SW480 (cell line): ENCODE measurements around the gene ADAMTS10.
A peak's percentile ranks its signal among the peaks of the same experiment; 100 is the strongest.
"Not testable (repeated sequence)": the region's sequence is repeated elsewhere in the genome, so short reads cannot be mapped to it uniquely, and the experiment has no call there.

Experiments used
- DNase-seq: peaks from one replicate; pipeline ENCODE4 v3.0.0-alpha.2; 2016; ENCODE audit warnings: low spot score

Gene ADAMTS10

DNA sequence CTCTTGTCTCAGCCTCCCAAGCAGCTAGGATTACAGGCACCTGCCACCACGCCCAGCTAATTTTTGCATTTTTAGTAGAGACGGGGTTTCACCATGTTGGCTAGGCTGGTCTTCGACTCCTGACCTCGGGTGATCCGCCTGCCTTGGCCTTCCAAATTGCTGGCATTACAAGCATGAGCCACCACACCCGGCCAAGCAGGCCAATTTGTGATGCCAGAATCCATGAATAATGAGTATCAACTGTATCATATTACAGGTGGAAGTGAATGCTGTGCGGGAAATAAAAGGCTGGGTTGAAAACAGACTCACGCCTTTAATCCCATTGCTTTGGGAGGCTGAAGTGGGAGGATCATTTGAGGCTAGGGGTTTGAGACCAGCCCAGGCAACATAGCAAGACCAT lies 16.3 kb upstream of the ADAMTS10 start:
- no peak for DNase-seq

GRCh38 chr19:8622886-8623285 lies 12.4 kb upstream of the ADAMTS10 start:
- DNase-seq, result not testable (repeated sequence)

GRCh38 chr19:8618751-8619150 lies 8.2 kb upstream of the ADAMTS10 start:
- no peak for DNase-seq

DNA sequence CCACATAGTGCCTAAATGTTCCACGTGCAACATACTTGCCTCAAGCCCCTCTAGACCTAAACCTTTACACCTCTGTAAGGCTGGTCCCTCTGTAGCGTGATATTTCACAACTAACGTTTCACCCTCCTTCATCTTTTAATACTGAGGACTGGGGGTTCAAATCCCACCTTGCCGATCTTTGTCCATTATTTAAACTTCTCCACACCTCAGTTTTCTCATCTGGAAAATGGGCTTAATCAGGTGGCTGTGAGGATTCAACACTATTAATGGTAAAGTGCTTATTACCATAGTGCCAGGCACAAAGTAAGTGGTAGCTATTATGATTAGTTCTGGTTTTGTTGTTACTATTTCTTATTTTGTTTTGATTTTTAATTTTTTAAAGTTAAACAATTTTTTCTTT lies 7.5 kb upstream of the ADAMTS10 start:
- no peak for DNase-seq

- not testable (repeated sequence) for DNase-seq
Observed at GRCh38 chr19:8617325-8617724, 6.8 kb upstream of the ADAMTS10 start.

DNA sequence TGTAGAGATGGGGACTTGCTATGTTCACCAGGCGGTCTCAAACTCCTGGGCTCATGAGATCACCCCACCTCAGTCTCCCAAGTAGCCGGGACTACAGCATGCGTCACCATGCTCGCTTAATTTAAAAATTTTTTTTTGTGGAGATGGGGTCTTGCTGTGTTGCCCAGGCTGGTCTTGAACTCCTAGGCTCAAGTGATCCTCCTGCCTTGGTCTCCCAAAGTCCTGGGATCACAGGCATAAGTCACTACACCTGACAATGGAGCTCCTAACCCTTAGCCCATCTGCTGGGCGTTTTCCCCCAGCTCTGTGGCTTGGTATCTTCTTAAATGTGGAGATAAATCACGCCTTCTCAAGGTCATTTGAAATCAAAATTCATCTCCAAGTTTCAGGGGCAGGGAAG lies 6.3 kb upstream of the ADAMTS10 start:
- DNase-seq, result no peak

- DNase-seq, result peak; percentile 26
Observed at GRCh38 chr19:8615813-8616596, 5.5 kb upstream of the ADAMTS10 start.

DNA sequence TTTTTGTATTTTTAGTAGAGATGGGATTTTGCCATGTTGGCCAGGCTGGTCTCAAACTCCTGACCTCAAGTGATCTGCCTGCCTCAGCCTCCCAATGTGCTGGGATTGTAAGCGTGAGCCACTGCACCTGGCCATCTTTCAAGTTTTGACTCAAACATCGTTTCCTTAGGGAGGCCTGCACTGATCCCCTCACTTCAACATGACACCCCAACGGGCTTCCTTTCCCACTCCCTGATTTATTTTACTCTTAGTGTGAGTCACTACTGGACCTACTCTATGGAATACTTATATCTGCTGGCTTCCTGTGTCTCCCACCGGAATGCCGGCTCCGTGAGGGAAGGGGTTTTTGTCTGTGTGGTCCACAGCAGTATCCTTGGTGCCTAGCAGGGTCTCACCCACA lies 4.5 kb upstream of the ADAMTS10 start:
- no peak for DNase-seq

- DNase-seq, result no peak
Observed at GRCh38 chr19:8614455-8614854, 3.9 kb upstream of the ADAMTS10 start.

GRCh38 chr19:8612807-8613171 lies 2.3 kb upstream of the ADAMTS10 start:
- DNase-seq, result no peak

GRCh38 chr19:8611877-8612806 lies 1.6 kb upstream of the ADAMTS10 start:
- peak; percentile 60 for DNase-seq

- DNase-seq, result no peak
Observed at GRCh38 chr19:8611391-8611876, 919 bp upstream of the ADAMTS10 start.

DNA sequence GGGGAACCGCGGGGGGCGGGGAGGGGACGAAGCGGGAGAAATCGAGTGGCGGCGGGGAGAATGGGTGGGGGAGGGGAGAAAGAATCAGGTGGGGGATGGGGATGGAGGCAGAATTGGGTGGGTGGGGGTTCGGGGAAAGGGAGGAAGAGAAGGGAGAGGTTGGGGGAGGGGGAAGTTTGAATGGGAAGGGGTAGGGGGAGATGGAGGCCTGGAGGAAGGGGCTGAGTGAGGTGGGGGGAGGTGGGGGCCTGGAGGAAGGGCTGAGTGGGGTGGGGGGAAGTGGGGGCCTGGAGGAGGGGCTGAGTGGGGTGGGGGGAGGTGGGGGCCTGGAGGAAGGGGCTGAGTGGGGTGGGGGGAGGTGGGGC lies 403 bp upstream of the ADAMTS10 start:
- no peak for DNase-seq

DNA sequence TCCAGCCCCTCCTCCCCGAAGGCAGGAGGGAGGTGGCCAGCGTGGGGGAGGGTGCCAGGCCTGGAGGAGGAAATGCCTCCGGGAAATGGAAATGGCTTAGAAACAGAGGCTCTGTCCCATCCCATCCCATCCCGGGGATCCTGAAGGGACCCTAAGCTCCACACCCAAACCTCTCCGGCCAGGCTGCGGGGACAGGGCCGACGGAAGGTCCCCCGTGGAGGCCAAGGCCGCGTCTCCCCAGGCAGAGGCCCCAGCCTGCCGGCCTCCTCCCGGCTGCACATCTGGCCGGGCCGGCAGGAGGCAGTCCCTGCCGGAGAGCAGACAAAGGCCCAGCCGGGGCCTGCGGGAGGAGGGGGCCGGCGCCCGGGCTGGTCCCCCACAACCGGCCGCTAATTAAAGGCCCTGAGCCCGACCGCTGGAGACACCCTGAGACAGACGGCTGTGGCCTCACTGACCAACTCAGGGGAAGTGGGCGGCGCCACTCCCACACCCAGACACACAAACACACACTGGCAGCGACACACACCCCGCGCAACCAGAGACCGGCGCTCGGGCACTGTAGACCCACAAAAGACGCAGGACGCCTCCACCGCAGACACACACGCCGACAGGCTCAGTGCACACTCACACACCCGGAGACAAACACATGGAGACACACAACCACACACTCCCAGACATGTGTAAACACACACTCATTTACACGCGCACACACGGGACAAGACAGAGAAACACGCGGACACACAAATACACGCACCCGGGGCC lies 1.1 kb downstream of the ADAMTS10 start:
- no peak for DNase-seq

DNA sequence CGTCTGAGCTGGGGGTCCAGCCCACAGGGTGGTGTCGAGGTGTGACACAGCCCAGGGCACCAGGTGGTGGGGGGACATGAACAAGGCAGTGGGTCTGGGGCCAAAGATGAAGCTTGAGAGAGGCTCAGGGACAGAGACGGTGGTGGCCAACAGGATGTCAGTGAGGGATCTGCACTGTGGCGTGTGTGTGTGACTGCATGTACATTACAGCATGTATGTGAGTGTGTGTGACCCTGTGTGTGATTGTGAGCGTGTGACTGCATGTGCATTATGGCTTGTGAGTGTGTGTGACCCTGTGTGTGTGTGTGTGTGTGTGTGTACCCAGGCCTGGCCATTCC lies 1.6 kb downstream of the ADAMTS10 start:
- no peak for DNase-seq

DNA sequence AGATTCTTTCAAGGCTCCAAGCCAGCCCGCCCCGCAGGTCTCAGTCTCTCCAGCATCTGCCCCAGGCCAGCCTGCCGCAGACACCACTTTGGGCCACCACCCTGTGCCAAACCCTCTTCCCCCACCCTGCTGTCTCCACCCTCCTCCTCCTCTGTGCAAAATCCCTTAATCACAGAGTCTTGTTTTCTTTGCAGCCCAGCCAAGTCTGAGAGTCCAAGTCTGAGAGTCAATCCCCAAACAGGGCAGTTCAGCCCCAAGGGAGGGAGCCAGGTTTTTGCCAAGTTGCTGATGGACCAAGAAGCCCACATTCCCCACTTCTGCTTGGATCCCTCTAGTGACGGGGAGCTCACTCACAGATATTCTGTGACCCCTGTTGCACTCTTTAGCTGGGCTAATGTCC lies 3.1 kb downstream of the ADAMTS10 start:
- no peak for DNase-seq

DNA sequence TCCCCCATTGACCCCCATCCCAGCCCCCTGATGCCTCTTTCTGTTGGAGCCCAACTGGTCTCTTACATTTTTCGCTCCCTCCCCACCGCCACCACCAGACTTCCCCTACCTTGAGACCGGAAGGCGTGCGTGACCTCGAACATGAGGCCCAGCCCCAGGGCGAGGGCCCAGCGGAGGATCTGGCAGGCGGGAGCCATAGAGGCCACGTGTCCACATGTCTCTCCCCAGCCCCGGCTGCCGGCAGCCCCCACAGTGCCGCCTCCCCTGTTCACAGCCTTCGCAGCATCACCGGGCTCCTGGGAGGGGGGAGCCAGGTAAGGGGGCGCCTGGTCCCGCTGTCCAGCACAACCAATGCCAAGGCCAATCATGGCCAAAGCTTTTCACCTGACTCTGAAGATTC lies 5.0 kb downstream of the ADAMTS10 start:
- DNase-seq, result no peak

DNA sequence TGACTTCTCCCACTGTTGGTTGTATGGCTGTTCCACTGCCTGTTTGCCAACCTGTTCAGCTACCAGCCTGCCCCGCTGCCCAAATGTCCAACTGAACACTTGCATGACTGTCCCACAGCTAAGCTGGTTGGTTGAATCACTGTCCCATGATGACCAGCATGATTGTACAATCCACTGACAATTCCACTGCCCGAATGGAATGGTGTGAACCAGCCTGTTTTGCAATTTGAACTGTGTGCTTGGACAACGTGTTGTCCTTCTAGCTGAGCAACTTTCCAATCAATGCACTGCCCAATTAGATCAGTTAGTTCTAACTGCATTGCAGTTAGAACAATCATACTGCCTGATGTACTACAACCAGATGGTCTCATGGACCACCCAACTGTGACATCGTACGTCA lies 8.7 kb downstream of the ADAMTS10 start:
- DNase-seq, result no peak

GRCh38 chr19:8600816-8601215 lies 9.7 kb downstream of the ADAMTS10 start:
- no peak for DNase-seq

GRCh38 chr19:8600064-8600463 lies 10.5 kb downstream of the ADAMTS10 start:
- no peak for DNase-seq

- no peak for DNase-seq
Observed at GRCh38 chr19:8596168-8596567, 14.3 kb downstream of the ADAMTS10 start.

- no peak for DNase-seq
Observed at GRCh38 chr19:8595651-8596050, 14.9 kb downstream of the ADAMTS10 start.

DNA sequence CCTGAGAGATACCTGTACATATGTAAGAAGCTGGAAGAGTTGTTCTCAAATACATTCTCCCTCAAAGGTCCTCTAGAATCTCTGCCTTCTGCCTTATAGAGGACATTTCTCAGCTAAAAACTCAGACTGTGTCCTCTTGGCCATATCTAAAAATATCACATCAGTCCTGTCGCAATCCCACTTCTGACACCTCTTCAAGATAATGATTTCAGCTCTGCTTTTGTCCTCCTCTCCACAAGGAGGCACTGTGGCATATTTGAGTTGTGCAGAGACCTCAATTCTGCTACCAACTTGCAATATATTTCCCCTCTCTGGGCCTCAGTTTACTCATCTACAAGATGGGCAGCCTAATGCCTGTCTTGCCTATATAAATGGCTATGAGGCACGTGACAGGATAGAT lies 16.6 kb downstream of the ADAMTS10 start:
- no peak for DNase-seq
